HG03439 (cell line): Measurements from ENCODE around the gene RASSF4.

ENCODE experiments used
- ATAC-seq: cut with Tn5 transposase; IDR thresholded peaks from one replicate; pipeline ENCODE4 v1.9.1; 2021; ENCODE audit warnings: mild to moderate bottlenecking, moderate library complexity; ENCODE audit not compliant: unreplicated experiment

The RASSF4 gene

GRCh38 chr10:44961931-44962750, 2.5 kb downstream of the RASSF4 start:
- no peak for ATAC-seq

- no peak for ATAC-seq
These were observed 3.5 kb downstream of the RASSF4 start for GRCh38 chr10:44962870-44963738.

GRCh38 chr10:44963772-44964633, 4.4 kb downstream of the RASSF4 start:
- no peak for ATAC-seq

GRCh38 chr10:44965104-44965503, 5.5 kb downstream of the RASSF4 start:
- no peak for ATAC-seq

GRCh38 chr10:44965651-44966097, 6.1 kb downstream of the RASSF4 start:
- no peak for ATAC-seq

- ATAC-seq: peak; percentile 31
These were observed 6.7 kb downstream of the RASSF4 start for GRCh38 chr10:44966129-44966815.

- no peak for ATAC-seq
These were observed 7.4 kb downstream of the RASSF4 start for GRCh38 chr10:44966816-44967509.

- ATAC-seq: no peak
These were observed 8.0 kb downstream of the RASSF4 start for GRCh38 chr10:44967616-44968015.

- ATAC-seq: no peak
These were observed 8.5 kb downstream of the RASSF4 start for GRCh38 chr10:44968091-44968490.

- ATAC-seq: no peak
These were observed 9.1 kb downstream of the RASSF4 start for GRCh38 chr10:44968500-44969400.

- ATAC-seq: no peak
These were observed 10.3 kb downstream of the RASSF4 start for GRCh38 chr10:44969854-44970253.

GRCh38 chr10:44970812-44971395, 11.3 kb downstream of the RASSF4 start:
- ATAC-seq: no peak

GRCh38 chr10:44971434-44971833, 11.8 kb downstream of the RASSF4 start:
- ATAC-seq: no peak

GRCh38 chr10:44971935-44972757, 12.5 kb downstream of the RASSF4 start:
- no peak for ATAC-seq

GRCh38 chr10:44972874-44973306, 13.3 kb downstream of the RASSF4 start:
- ATAC-seq: no peak

- no peak for ATAC-seq
These were observed 13.9 kb downstream of the RASSF4 start for GRCh38 chr10:44973323-44974081.
